Activated naive CD4-positive, alpha-beta T cell treated with anti-CD3 and anti-CD28 coated beads for 36 hours (primary cell): ENCODE measurements around the gene MGLL. TPM values are rescaled to one million over a fixed set of nuclear protein-coding genes. Genes with fewer than 3 reads are reported as not detected.

Source experiments
- CTCF ChIA-PET: fragments of 350-600 bp; sonication (Branson Sonifier 250); formaldehyde crosslinking; loops from one replicate; lab custom pipeline; 2021; ENCODE audit warnings: antibody characterized with exemption; lab: Charles Lee
- DNase-seq: peaks from one replicate; pipeline ENCODE4 v3.0.0-alpha.2; 2020
- H3K27ac Mint-ChIP-seq: one replicate; pipeline ENCODE4 v1.8.0; 2021; ENCODE audit warnings: mild to moderate bottlenecking, mixed read lengths
- H3K27me3 Mint-ChIP-seq: one replicate; pipeline ENCODE4 v1.8.0; 2021; ENCODE audit warnings: low read depth, mixed read lengths
- H3K36me3 Mint-ChIP-seq: one replicate; pipeline ENCODE4 v1.8.0; 2021; ENCODE audit warnings: low read depth, mixed read lengths
- H3K4me1 Mint-ChIP-seq: one replicate; pipeline ENCODE4 v1.8.0; 2021; ENCODE audit warnings: low read depth, mixed read lengths
- H3K4me3 Mint-ChIP-seq: one replicate; pipeline ENCODE4 v1.8.0; 2021; ENCODE audit warnings: mild to moderate bottlenecking, moderate library complexity, mixed read lengths
- H3K9me3 Mint-ChIP-seq: one replicate; pipeline ENCODE4 v1.8.0; 2021; ENCODE audit warnings: mixed read lengths
- intact Hi-C: fragments of 100-400 bp; cut with micrococcal nuclease; formaldehyde crosslinking; loops from one replicate; pipeline ENCODE4 v1.15.1; 2023
- total RNA-seq, 2 experiments: library from RNA; stranded (reverse); gene quantifications; one replicate each; pipeline ENCODE4 v1.2.3, GENCODE V29; 2021

Gene MGLL
- total RNA-seq, 2 experiments from 2014 or later = 0.14 to 0.25 TPM

- DNase-seq = no peak
- CTCF ChIA-PET = no interaction called here
- peaks cover 4% of the 10 kb centered on the region for H3K27me3 Mint-ChIP-seq
- no peak overlapping the region for H3K27ac Mint-ChIP-seq
- H3K4me1 Mint-ChIP-seq = no peaks in the 10 kb centered on the region
- no peak overlapping the region for H3K4me3 Mint-ChIP-seq
- no peaks in the 10 kb centered on the region for H3K36me3 Mint-ChIP-seq
- intact Hi-C loops = no loop called here
- H3K9me3 Mint-ChIP-seq = no peaks in the 10 kb centered on the region
Observed at GRCh38 chr3:127736801-127737539, 85.3 kb downstream of the MGLL start.

GRCh38 chr3:127735767-127736693, 86.3 kb downstream of the MGLL start:
- Mint-ChIP-seq H3K27me3 (peaks cover 4% of the 10 kb centered on the region), H3K36me3 (no peaks in the 10 kb centered on the region), H3K9me3 (no peaks in the 10 kb centered on the region), H3K4me3 (no peak overlapping the region), H3K4me1 (no peaks in the 10 kb centered on the region), H3K27ac (no peak overlapping the region)
- intact Hi-C loops = no loop called here
- DNase-seq = no peak
- CTCF ChIA-PET = no interaction called here

GRCh38 chr3:127734754-127735473, 87.4 kb downstream of the MGLL start:
- peaks cover 4% of the 10 kb centered on the region for H3K27me3 Mint-ChIP-seq
- no peaks in the 10 kb centered on the region for H3K36me3 Mint-ChIP-seq
- no peaks in the 10 kb centered on the region for H3K9me3 Mint-ChIP-seq
- intact Hi-C loops = no loop called here
- CTCF ChIA-PET = no interaction called here
- no peaks in the 10 kb centered on the region for H3K4me1 Mint-ChIP-seq
- no peak overlapping the region for H3K4me3 Mint-ChIP-seq
- no peak for DNase-seq
- no peak overlapping the region for H3K27ac Mint-ChIP-seq

GRCh38 chr3:127734181-127734720, 88.1 kb downstream of the MGLL start:
- CTCF ChIA-PET = no interaction called here
- Mint-ChIP-seq H3K4me1 (no peaks in the 10 kb centered on the region), H3K36me3 (no peaks in the 10 kb centered on the region), H3K9me3 (no peaks in the 10 kb centered on the region), H3K27ac (no peak overlapping the region), H3K27me3 (peaks cover 4% of the 10 kb centered on the region), H3K4me3 (no peak overlapping the region)
- DNase-seq = no peak
- intact Hi-C loops = no loop called here

- Mint-ChIP-seq H3K9me3 (no peaks in the 10 kb centered on the region), H3K27me3 (peaks cover 4% of the 10 kb centered on the region), H3K27ac (no peak overlapping the region), H3K4me1 (no peaks in the 10 kb centered on the region), H3K36me3 (no peaks in the 10 kb centered on the region), H3K4me3 (no peak overlapping the region)
- DNase-seq = no peak
- CTCF ChIA-PET = no interaction called here
- intact Hi-C loops = no loop called here
Observed at GRCh38 chr3:127733781-127734180, 88.5 kb downstream of the MGLL start.

GRCh38 chr3:127732879-127733350, 89.4 kb downstream of the MGLL start:
- Mint-ChIP-seq H3K27ac (no peak overlapping the region), H3K9me3 (no peaks in the 10 kb centered on the region), H3K27me3 (peaks cover 4% of the 10 kb centered on the region), H3K4me3 (no peak overlapping the region), H3K36me3 (no peaks in the 10 kb centered on the region), H3K4me1 (no peaks in the 10 kb centered on the region)
- DNase-seq = no peak
- CTCF ChIA-PET = no interaction called here
- intact Hi-C loops = no loop called here

GRCh38 chr3:127732303-127732702, 90.0 kb downstream of the MGLL start:
- intact Hi-C loops = no loop called here
- Mint-ChIP-seq H3K4me1 (no peaks in the 10 kb centered on the region), H3K27me3 (peaks cover 4% of the 10 kb centered on the region), H3K4me3 (no peak overlapping the region), H3K27ac (no peak overlapping the region), H3K9me3 (no peaks in the 10 kb centered on the region), H3K36me3 (no peaks in the 10 kb centered on the region)
- no peak for DNase-seq
- CTCF ChIA-PET = no interaction called here

- CTCF ChIA-PET = no interaction called here
- H3K4me3 Mint-ChIP-seq = no peak overlapping the region
- DNase-seq = no peak
- H3K36me3 Mint-ChIP-seq = no peaks in the 10 kb centered on the region
- H3K9me3 Mint-ChIP-seq = no peaks in the 10 kb centered on the region
- intact Hi-C loops = no loop called here
- no peaks in the 10 kb centered on the region for H3K4me1 Mint-ChIP-seq
- no peak overlapping the region for H3K27ac Mint-ChIP-seq
- peaks cover 4% of the 10 kb centered on the region for H3K27me3 Mint-ChIP-seq
Observed at GRCh38 chr3:127731546-127732289, 90.6 kb downstream of the MGLL start.

GRCh38 chr3:127730666-127731295, 91.5 kb downstream of the MGLL start:
- Mint-ChIP-seq H3K27ac (no peak overlapping the region), H3K36me3 (no peaks in the 10 kb centered on the region)

GRCh38 chr3:127730171-127730570, 92.1 kb downstream of the MGLL start:
- H3K4me3 Mint-ChIP-seq = no peak overlapping the region
- CTCF ChIA-PET = no interaction called here
- no peaks in the 10 kb centered on the region for H3K36me3 Mint-ChIP-seq
- intact Hi-C loops = no loop called here
- no peak for DNase-seq
- H3K4me1 Mint-ChIP-seq = no peaks in the 10 kb centered on the region
- H3K27me3 Mint-ChIP-seq = peaks cover 4% of the 10 kb centered on the region
- H3K27ac Mint-ChIP-seq = no peak overlapping the region
- H3K9me3 Mint-ChIP-seq = no peaks in the 10 kb centered on the region

More at GRCh38 chr3:127730666-127731295, 91.5 kb downstream of the MGLL start:
- no peaks in the 10 kb centered on the region for H3K9me3 Mint-ChIP-seq
- peaks cover 4% of the 10 kb centered on the region for H3K27me3 Mint-ChIP-seq
- H3K4me1 Mint-ChIP-seq = no peaks in the 10 kb centered on the region
- intact Hi-C loops = no loop called here
- CTCF ChIA-PET = no interaction called here
- no peak for DNase-seq
- no peak overlapping the region for H3K4me3 Mint-ChIP-seq

- CTCF ChIA-PET = no interaction called here
- H3K27me3 Mint-ChIP-seq = peaks cover 7% of the 10 kb centered on the region
- H3K36me3 Mint-ChIP-seq = no peaks in the 10 kb centered on the region
- no peak overlapping the region for H3K27ac Mint-ChIP-seq
- H3K4me1 Mint-ChIP-seq = no peaks in the 10 kb centered on the region
- DNase-seq = no peak
- H3K9me3 Mint-ChIP-seq = no peaks in the 10 kb centered on the region
- H3K4me3 Mint-ChIP-seq = no peak overlapping the region
- intact Hi-C loops = no loop called here
Observed at GRCh38 chr3:127729556-127730056, 92.7 kb downstream of the MGLL start.
